CD14-positive monocyte (primary cell): ENCODE results near the gene NXT1. TPM values are rescaled to one million over a fixed set of nuclear protein-coding genes. Genes with fewer than 3 reads are reported as not detected.

Experiments
- DNase-seq, 3 donors: peaks; one replicate each; pipeline ENCODE4 v3.0.0-alpha.2; 2011 to 2022
- H2AFZ ChIP-seq: 2 replicates; pipeline ENCODE4 v1.6.0; 2012; ENCODE audit warnings: mild to moderate bottlenecking, low read depth, low read length, inconsistent platforms; ENCODE audit not compliant: insufficient read depth, poor library complexity, severe bottlenecking
- H3K27ac ChIP-seq, 2 donors: 1 replicate in 1 of 2; 2 replicates in 1 of 2; pipeline ENCODE4 v1.5.1; 2012 to 2013; ENCODE audit warnings: low read length in 2 of 2, control low read depth in 1 of 2, inconsistent platforms in 1 of 2, low read depth in 1 of 2, mild to moderate bottlenecking in 1 of 2
- H3K27me3 ChIP-seq, 2 donors: one replicate each; pipeline versions ENCODE4 v1.6.0 to v1.6.1; 2011 to 2013; ENCODE audit warnings: low read length in 2 of 2; ENCODE audit not compliant: control insufficient read depth in 2 of 2, insufficient read depth in 2 of 2
- H3K36me3 ChIP-seq, 2 donors: replicated peaks in 1 of 2; 1 replicate in 1 of 2; 2 replicates in 1 of 2; pipeline versions ENCODE4 v1.5.1 to v1.6.1; 2012 to 2013; ENCODE audit warnings: low read length in 2 of 2, control low read depth in 1 of 2, inconsistent platforms in 1 of 2, mild to moderate bottlenecking in 1 of 2; ENCODE audit not compliant: insufficient read depth in 2 of 2, control insufficient read depth in 1 of 2
- H3K4me1 ChIP-seq, 2 donors: 1 replicate in 1 of 2; 2 replicates in 1 of 2; pipeline versions ENCODE4 v1.5.1 to v1.6.1; 2012 to 2013; ENCODE audit warnings: low read length in 2 of 2, control low read depth in 1 of 2, inconsistent platforms in 1 of 2, mild to moderate bottlenecking in 1 of 2, moderate library complexity in 1 of 2; ENCODE audit not compliant: insufficient read depth in 2 of 2, control insufficient read depth in 1 of 2
- H3K4me2 ChIP-seq: replicated peaks from 2 replicates; pipeline ENCODE3; 2012; ENCODE audit warnings: low read length, moderate library complexity, mild to moderate bottlenecking; ENCODE audit not compliant: poor library complexity, severe bottlenecking; ENCODE audit errors: extremely low read depth
- H3K4me3 ChIP-seq, 3 experiments: fragments of 200-600 bp in 1 of 3; sonication (generic) in 1 of 3; replicated peaks in 1 of 3; 1 replicate in 2 of 3; 2 replicates in 1 of 3; pipeline ENCODE4 v1.5.1; 2011 to 2013; ENCODE audit warnings: low read length in 3 of 3, mild to moderate bottlenecking in 3 of 3, control low read depth in 2 of 3, low read depth in 2 of 3, inconsistent platforms in 1 of 3, moderate library complexity in 1 of 3
- H3K79me2 ChIP-seq: 2 replicates; pipeline ENCODE4 v1.6.0; 2012; ENCODE audit warnings: mild to moderate bottlenecking, control low read depth, inconsistent platforms, low read length, moderate library complexity; ENCODE audit not compliant: insufficient read depth
- H3K9ac ChIP-seq: 2 replicates; pipeline ENCODE4 v1.6.0; 2017; ENCODE audit warnings: low read length, mild to moderate bottlenecking; ENCODE audit not compliant: insufficient read depth, poor library complexity, severe bottlenecking
- H3K9me3 ChIP-seq, 2 donors: replicated peaks in 1 of 2; 1 replicate in 1 of 2; 2 replicates in 1 of 2; pipeline versions ENCODE4 v1.5.1 to v1.6.1; 2012 to 2013; ENCODE audit warnings: low read length in 2 of 2, control low read depth in 1 of 2; ENCODE audit not compliant: control insufficient read depth in 1 of 2, insufficient read depth in 1 of 2
- H4K20me1 ChIP-seq: 2 replicates; pipeline ENCODE4 v1.6.0; 2012; ENCODE audit warnings: mild to moderate bottlenecking, low read length, control low read depth, moderate library complexity; ENCODE audit not compliant: insufficient read depth
- H3K27ac Mint-ChIP-seq, 7 donors: one replicate each; pipeline ENCODE4 v1.8.0; 2020; ENCODE audit warnings: mild to moderate bottlenecking in 7 of 7, mixed read lengths in 7 of 7, moderate library complexity in 6 of 7, inconsistent platforms in 2 of 7
- H3K27me3 Mint-ChIP-seq, 3 donors: one replicate each; pipeline ENCODE4 v1.8.0; 2021 to 2022; ENCODE audit warnings: low read depth in 3 of 3, mild to moderate bottlenecking in 3 of 3, mixed read lengths in 3 of 3, moderate library complexity in 3 of 3, inconsistent platforms in 1 of 3
- H3K36me3 Mint-ChIP-seq, 2 donors: one replicate each; pipeline ENCODE4 v1.8.0; 2020; ENCODE audit warnings: mixed read lengths in 2 of 2, inconsistent platforms in 1 of 2, mild to moderate bottlenecking in 1 of 2
- H3K4me1 Mint-ChIP-seq: one replicate; pipeline ENCODE4 v1.8.0; 2020; ENCODE audit warnings: mild to moderate bottlenecking, mixed read lengths
- H3K4me3 Mint-ChIP-seq, 2 donors: one replicate each; pipeline ENCODE4 v1.8.0; 2020; ENCODE audit warnings: mild to moderate bottlenecking in 2 of 2, mixed read lengths in 2 of 2, moderate library complexity in 1 of 2
- H3K9me3 Mint-ChIP-seq, 7 donors: one replicate each; pipeline ENCODE4 v1.8.0; 2020 to 2022; ENCODE audit warnings: mixed read lengths in 7 of 7, mild to moderate bottlenecking in 6 of 7, moderate library complexity in 6 of 7, inconsistent platforms in 2 of 7
- WGBS: methylation state at CpG from one replicate; pipeline ENCODE4 v1.1.5; 2013; ENCODE audit warnings: missing lambda C conversion rate; ENCODE audit not compliant: insufficient coverage; 5-methylcytosine and 5-hydroxymethylcytosine counted together
- intact Hi-C, 2 donors: fragments of 100-400 bp; cut with micrococcal nuclease; formaldehyde crosslinking; loops; one replicate each; pipeline versions ENCODE4 v1.15.0 to v1.15.1; 2023
- polyA plus RNA-seq, 3 donors: library from polyadenylated mRNA; depleted of rRNA in 1 of 3; unstranded in 2 of 3; stranded (reverse) in 1 of 3; fragments of 300-500 nt in 2 of 3; fragments of >200 nt in 1 of 3; fragmentation: Illumina TruSeq in 2 of 3; gene quantifications; 1 replicate in 2 of 3; 2 replicates in 1 of 3; pipeline ENCODE4 v1.2.3, GENCODE V29; 2012 to 2021
- TF ChIP-seq, protein P1 (sequence below): fragments of 200-600 bp; IDR thresholded peaks from one replicate; pipeline ENCODE4 v1.8.0; 2022; ENCODE audit warnings: antibody characterized with exemption, mild to moderate bottlenecking

The NXT1 gene
- polyA plus RNA-seq, 3 donors = 37.8 to 140 (median 39.4) TPM

- Mint-ChIP-seq H3K4me1 (no peaks in the 10 kb centered on the region), H3K4me3 (no peak overlapping the region), H3K27me3 (peaks cover 1 to 3% (median 2%) of the 10 kb centered on the region in 3 donors), H3K27ac (no peak overlapping the region), H3K36me3 (no peaks in the 10 kb centered on the region), H3K9me3 (peaks cover 0 to 2% (median 0%) of the 10 kb centered on the region in 7 donors)
- Histone ChIP-seq H3K27me3 (no peaks in the 10 kb centered on the region), H3K36me3 (no peaks in the 10 kb centered on the region), H3K9ac (no peak overlapping the region), H4K20me1 (no peaks in the 10 kb centered on the region), H3K79me2 (no peaks in the 10 kb centered on the region), H3K27ac (no peak overlapping the region), H3K4me2 (no peak overlapping the region), H2AFZ (no peak overlapping the region), H3K4me3 (no peak overlapping the region), H3K4me1 (no peaks in the 10 kb centered on the region), H3K9me3 (no peaks in the 10 kb centered on the region)
- TF ChIP-seq, protein P1, sequence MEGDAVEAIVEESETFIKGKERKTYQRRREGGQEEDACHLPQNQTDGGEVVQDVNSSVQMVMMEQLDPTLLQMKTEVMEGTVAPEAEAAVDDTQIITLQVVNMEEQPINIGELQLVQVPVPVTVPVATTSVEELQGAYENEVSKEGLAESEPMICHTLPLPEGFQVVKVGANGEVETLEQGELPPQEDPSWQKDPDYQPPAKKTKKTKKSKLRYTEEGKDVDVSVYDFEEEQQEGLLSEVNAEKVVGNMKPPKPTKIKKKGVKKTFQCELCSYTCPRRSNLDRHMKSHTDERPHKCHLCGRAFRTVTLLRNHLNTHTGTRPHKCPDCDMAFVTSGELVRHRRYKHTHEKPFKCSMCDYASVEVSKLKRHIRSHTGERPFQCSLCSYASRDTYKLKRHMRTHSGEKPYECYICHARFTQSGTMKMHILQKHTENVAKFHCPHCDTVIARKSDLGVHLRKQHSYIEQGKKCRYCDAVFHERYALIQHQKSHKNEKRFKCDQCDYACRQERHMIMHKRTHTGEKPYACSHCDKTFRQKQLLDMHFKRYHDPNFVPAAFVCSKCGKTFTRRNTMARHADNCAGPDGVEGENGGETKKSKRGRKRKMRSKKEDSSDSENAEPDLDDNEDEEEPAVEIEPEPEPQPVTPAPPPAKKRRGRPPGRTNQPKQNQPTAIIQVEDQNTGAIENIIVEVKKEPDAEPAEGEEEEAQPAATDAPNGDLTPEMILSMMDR = no peak
- 90% methylated on average over 6 of the region's 10 CpGs for WGBS
- intact Hi-C loops = no loop called here
- DNase-seq = no peak
These were observed 40.8 kb upstream of the NXT1 start for GRCh38 chr20:23309781-23310180.

- Histone ChIP-seq H3K27me3 (no peaks in the 10 kb centered on the region), H3K4me2 (no peak overlapping the region), H3K4me3 (no peak overlapping the region), H4K20me1 (no peaks in the 10 kb centered on the region), H2AFZ (no peak overlapping the region), H3K9me3 (no peaks in the 10 kb centered on the region), H3K9ac (no peak overlapping the region), H3K36me3 (no peaks in the 10 kb centered on the region), H3K4me1 (no peaks in the 10 kb centered on the region), H3K79me2 (no peaks in the 10 kb centered on the region), H3K27ac (no peak overlapping the region)
- Mint-ChIP-seq H3K27ac (no peak overlapping the region), H3K9me3 (peaks cover 0 to under 1% (median 0%) of the 10 kb centered on the region in 7 donors), H3K4me1 (no peaks in the 10 kb centered on the region), H3K36me3 (no peaks in the 10 kb centered on the region), H3K27me3 (peaks cover under 1 to 3% (median 1%) of the 10 kb centered on the region in 3 donors), H3K4me3 (no peak overlapping the region)
- TF ChIP-seq, protein P1 = no peak
- intact Hi-C loops = no loop called here
- WGBS = 61% methylated on average over 6 of the region's 7 CpGs
- no peak for DNase-seq
These were observed 38.6 kb upstream of the NXT1 start for GRCh38 chr20:23311947-23312506.
